COLO829 (cell line): ENCODE results near the gene FBXO21.

ENCODE experiments used
- DNase-seq: peaks from one replicate; pipeline ENCODE4 v3.0.0; 2012; ENCODE audit warnings: low spot score

FBXO21 gene

GRCh38 chr12:117162633-117163032, 27.6 kb downstream of the FBXO21 start:
- no peak for DNase-seq

- no peak for DNase-seq
These were observed 28.1 kb downstream of the FBXO21 start for GRCh38 chr12:117162167-117162539.

GRCh38 chr12:117161460-117162166, 28.7 kb downstream of the FBXO21 start:
- DNase-seq = no peak

- DNase-seq = no peak
These were observed 30.6 kb downstream of the FBXO21 start for GRCh38 chr12:117159674-117160073.

GRCh38 chr12:117158911-117159553, 31.2 kb downstream of the FBXO21 start:
- no peak for DNase-seq

GRCh38 chr12:117158096-117158495, 32.2 kb downstream of the FBXO21 start:
- no peak for DNase-seq

GRCh38 chr12:117155278-117156060, 34.8 kb downstream of the FBXO21 start:
- peak; percentile 25 for DNase-seq

- DNase-seq = no peak
These were observed 37.2 kb downstream of the FBXO21 start for GRCh38 chr12:117152793-117153775.

- no peak for DNase-seq
These were observed 38.8 kb downstream of the FBXO21 start for GRCh38 chr12:117151403-117152031.

GRCh38 chr12:117149431-117149830, 40.8 kb downstream of the FBXO21 start:
- no peak for DNase-seq

GRCh38 chr12:117148642-117149041, 41.6 kb downstream of the FBXO21 start:
- no peak for DNase-seq

GRCh38 chr12:117147639-117148038, 42.6 kb downstream of the FBXO21 start:
- no peak for DNase-seq

- no peak for DNase-seq
These were observed 44.6 kb downstream of the FBXO21 start for GRCh38 chr12:117145597-117146154.

- DNase-seq = no peak
These were observed 45.7 kb downstream of the FBXO21 start for GRCh38 chr12:117144599-117144998.

GRCh38 chr12:117143008-117143532, 47.2 kb downstream of the FBXO21 start:
- DNase-seq = no peak

- no peak for DNase-seq
These were observed 48.2 kb downstream of the FBXO21 start for GRCh38 chr12:117142094-117142493.

GRCh38 chr12:117141097-117141898, 49.0 kb downstream of the FBXO21 start:
- DNase-seq = no peak

GRCh38 chr12:117140397-117141096, 49.7 kb downstream of the FBXO21 start:
- no peak for DNase-seq

- DNase-seq = no peak
These were observed 51.1 kb downstream of the FBXO21 start for GRCh38 chr12:117139025-117139717.
